ENCODE results near the gene ARFIP1. TPM values are rescaled to one million over a fixed set of nuclear protein-coding genes. Genes with fewer than 3 reads are reported as not detected.

Gene ARFIP1
- polyA plus RNA-seq, 1 experiment: 11.5 TPM

DNA sequence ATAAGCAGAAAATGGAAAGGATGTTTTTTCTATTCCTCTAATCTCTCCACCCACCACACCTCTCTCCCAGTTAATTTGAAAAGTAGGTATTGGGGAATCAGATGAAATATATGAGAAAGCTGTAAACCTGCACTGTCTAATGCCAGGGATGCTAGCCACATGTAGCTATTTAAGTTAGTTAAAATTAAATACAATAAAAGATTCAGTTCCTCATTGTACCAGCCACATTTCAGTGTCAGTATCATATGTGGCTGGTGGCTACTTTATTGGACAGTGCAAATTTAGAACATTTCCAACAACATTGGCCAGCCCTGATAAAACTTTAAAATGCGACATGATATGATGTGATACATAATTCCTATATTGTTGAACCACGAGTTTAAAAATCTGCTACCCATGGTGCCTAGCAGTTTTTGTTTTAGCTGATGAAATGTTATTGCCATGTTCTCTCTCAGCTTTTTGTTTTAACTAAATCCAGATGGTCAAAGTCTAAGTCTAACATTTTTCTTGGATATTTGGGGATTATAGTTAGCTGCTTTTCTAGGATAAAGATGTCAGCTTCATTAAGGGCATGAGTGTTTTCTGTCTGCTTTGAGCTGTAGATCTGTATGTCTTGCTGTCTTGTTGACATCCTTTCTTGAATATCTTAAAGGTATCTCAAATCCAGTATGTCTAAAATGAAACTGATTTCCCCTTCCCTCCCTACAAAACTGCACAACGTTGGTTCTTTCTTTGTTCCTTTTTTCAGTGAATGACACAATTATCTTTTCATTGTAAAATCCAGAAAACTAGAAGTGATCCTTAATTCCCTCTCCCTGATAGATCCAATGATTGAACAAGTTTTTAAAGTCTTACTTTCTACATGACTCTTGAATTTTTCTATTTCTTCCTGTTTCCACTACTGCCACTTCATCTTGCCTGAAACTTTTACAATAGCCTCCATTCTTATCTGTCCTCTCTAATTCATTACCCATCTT, 6.2 kb downstream of the ARFIP1 start:
- TF ChIP-seq, protein P1, sequence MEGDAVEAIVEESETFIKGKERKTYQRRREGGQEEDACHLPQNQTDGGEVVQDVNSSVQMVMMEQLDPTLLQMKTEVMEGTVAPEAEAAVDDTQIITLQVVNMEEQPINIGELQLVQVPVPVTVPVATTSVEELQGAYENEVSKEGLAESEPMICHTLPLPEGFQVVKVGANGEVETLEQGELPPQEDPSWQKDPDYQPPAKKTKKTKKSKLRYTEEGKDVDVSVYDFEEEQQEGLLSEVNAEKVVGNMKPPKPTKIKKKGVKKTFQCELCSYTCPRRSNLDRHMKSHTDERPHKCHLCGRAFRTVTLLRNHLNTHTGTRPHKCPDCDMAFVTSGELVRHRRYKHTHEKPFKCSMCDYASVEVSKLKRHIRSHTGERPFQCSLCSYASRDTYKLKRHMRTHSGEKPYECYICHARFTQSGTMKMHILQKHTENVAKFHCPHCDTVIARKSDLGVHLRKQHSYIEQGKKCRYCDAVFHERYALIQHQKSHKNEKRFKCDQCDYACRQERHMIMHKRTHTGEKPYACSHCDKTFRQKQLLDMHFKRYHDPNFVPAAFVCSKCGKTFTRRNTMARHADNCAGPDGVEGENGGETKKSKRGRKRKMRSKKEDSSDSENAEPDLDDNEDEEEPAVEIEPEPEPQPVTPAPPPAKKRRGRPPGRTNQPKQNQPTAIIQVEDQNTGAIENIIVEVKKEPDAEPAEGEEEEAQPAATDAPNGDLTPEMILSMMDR (IDR thresholded peaks at IDR 0.05; ENCODE audit: insufficient read depth, low read depth, low read length): no peak
- H3K36me3 ChIP-seq (ENCODE audit: control insufficient read depth, insufficient read depth, low read length): no peaks in the 10 kb centered on the region; the same call in 1 of the 2 replicates
- ChIA-PET POLR2A (no interaction called here), CTCF (interaction anchor here (0.7 kb wide), 1 partner anchor 296 kb away, joined by 3 read pairs; no protein-coding TSS in a partner anchor)
- no peak overlapping the region for H3K4me3 ChIP-seq (ENCODE audit: low read depth, low read length)
- H3K27me3 ChIP-seq (ENCODE audit: control insufficient read depth, insufficient read depth, low read length): no peaks in the 10 kb centered on the region
- DNase-seq (ENCODE audit: low read depth): peak; percentile 10

DNA sequence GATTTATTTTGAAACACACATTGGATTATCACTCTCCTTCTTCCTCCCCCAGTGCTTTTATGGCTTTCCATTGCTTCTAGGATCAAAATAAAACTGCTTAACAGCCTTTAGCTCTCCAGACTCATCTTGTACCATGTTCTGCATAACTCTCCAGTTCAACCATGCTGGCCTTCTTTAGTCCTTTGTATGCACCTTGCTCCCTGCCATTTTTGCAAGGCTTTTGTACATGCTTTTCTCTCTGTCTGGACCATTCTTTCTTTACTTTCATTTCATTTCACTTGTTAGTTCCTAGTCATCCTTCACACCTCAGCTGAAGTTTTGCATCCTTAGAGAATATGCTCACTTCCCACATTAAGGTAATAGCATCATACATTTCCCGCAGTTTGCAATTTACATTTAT, 6.9 kb downstream of the ARFIP1 start:
- TF ChIP-seq, protein P1 (IDR thresholded peaks at IDR 0.05; ENCODE audit: insufficient read depth, low read depth, low read length): no peak
- Histone ChIP-seq H3K27me3 (ENCODE audit: control insufficient read depth, insufficient read depth, low read length) (no peaks in the 10 kb centered on the region), H3K36me3 (ENCODE audit: control insufficient read depth, insufficient read depth, low read length) (no peaks in the 10 kb centered on the region; the same call in 1 of the 2 replicates), H3K4me3 (ENCODE audit: low read depth, low read length) (no peak overlapping the region)
- DNase-seq (ENCODE audit: low read depth): no peak
- ChIA-PET CTCF (interaction anchor here (0.9 kb wide), 1 partner anchor 340 kb away, joined by 3 read pairs; no protein-coding TSS in a partner anchor), POLR2A (no interaction called here)

DNA sequence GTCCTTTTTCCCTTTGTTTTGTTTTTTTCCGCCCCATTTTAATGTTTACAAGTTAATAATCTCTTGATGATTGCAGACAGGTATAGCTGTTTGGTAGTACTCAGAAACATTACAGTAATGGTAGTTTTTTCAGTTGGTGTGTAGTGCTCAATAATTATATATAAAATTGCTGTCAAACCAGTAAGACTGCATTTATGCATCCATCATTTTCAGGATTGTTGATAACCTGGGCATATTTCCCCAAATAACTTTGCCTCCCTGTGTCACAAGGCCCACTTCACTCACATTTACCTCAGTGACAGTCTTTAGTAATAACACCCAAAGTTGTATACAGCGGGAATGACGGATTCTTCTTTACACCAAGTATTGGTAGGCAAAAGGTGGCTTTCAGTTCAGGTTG, 16.1 kb downstream of the ARFIP1 start:
- no peak for DNase-seq (ENCODE audit: low read depth)
- CTCF ChIA-PET: no interaction called here
- TF ChIP-seq, protein P1 (IDR thresholded peaks at IDR 0.05; ENCODE audit: insufficient read depth, low read depth, low read length): no peak
- POLR2A ChIA-PET: no interaction called here
- H3K27me3 ChIP-seq (ENCODE audit: control insufficient read depth, insufficient read depth, low read length): no peaks in the 10 kb centered on the region
- no peak overlapping the region for H3K4me3 ChIP-seq (ENCODE audit: low read depth, low read length)
- H3K36me3 ChIP-seq (ENCODE audit: control insufficient read depth, insufficient read depth, low read length): no peaks in the 10 kb centered on the region

DNA sequence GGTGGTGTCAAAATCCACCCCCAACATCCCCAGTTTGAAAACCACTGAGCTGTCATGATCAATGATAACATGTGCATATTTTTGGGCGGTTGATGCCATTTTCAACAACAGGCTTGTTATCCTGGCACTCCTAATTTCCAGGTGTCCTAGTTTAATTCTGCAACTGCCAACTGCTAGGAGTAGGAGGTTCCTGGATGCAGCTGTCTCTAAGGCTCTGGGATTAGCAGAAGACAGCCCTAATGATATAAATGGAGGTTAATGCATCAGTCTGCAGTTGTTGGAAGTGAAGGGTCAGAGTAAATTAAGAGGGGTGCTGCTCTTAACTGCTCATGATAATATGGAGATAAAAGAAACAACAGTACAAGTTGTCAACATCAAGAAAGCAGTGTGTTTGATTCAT, 23.8 kb downstream of the ARFIP1 start:
- no peaks in the 10 kb centered on the region for H3K27me3 ChIP-seq (ENCODE audit: control insufficient read depth, insufficient read depth, low read length)
- CTCF ChIA-PET: interaction anchor here (0.9 kb wide), 1 partner anchor 14 kb away, joined by 3 read pairs; no protein-coding TSS in a partner anchor
- DNase-seq (ENCODE audit: low read depth): no peak
- no peaks in the 10 kb centered on the region for H3K36me3 ChIP-seq (ENCODE audit: control insufficient read depth, insufficient read depth, low read length)
- TF ChIP-seq, protein P1 (IDR thresholded peaks at IDR 0.05; ENCODE audit: insufficient read depth, low read depth, low read length): no peak
- no peak overlapping the region for H3K4me3 ChIP-seq (ENCODE audit: low read depth, low read length)
- POLR2A ChIA-PET: no interaction called here

DNA sequence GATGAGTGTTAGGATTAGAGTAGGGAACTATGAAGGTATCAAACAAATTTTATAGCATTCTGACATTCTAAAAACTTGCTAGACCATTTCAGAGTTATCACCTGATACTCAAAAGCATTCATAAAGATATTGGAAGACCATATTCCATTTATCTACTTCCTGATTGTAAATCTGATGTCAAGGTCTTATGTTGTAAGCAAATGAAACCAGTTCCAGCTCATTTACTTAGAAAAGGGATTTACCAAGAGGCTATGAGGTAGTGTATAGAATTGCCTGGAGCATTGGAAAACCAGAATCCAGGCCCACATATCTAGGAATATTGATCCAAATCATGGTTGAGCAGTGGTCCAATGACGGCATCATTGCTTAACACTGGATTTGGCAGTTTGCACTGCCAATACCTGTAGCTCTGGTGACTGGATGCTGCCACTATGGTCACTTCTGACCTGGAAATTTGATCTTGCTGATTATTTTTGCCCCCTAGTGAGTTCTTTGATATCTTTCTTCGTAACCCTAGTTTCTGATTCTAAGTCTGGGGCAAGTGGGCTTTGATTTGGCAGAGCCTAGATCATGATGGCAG, 25.4 kb downstream of the ARFIP1 start:
- POLR2A ChIA-PET: no interaction called here
- CTCF ChIA-PET: interaction anchor here (1.2 kb wide), 1 partner anchor 24 kb away, joined by 3 read pairs; no protein-coding TSS in a partner anchor
- Histone ChIP-seq H3K36me3 (ENCODE audit: control insufficient read depth, insufficient read depth, low read length) (no peaks in the 10 kb centered on the region), H3K27me3 (ENCODE audit: control insufficient read depth, insufficient read depth, low read length) (no peaks in the 10 kb centered on the region), H3K4me3 (ENCODE audit: low read depth, low read length) (no peak overlapping the region)
- DNase-seq (ENCODE audit: low read depth): no peak
- TF ChIP-seq, protein P1 (IDR thresholded peaks at IDR 0.05; ENCODE audit: insufficient read depth, low read depth, low read length): no peak

Measured in BJ (cell line).